B cell (primary cell): ENCODE data around the gene LENG9. TPM values are rescaled to one million over a fixed set of nuclear protein-coding genes. Genes with fewer than 3 reads are reported as not detected.

Experiments used
- ATAC-seq: fragments of 200-7000 bp; cut with Tn5 transposase; one replicate; pipeline ENCODE4 v1.10.0; 2021; ENCODE audit warnings: low read depth, mild to moderate bottlenecking, moderate number of reproducible peaks, moderate library complexity
- CTCF ChIA-PET: fragments of 350-600 bp; sonication (Branson Sonifier 250); formaldehyde crosslinking; loops from one replicate; lab custom pipeline; 2021; ENCODE audit warnings: antibody characterized with exemption, inconsistent platforms; lab: Charles Lee
- POLR2A ChIA-PET: fragments of 350-600 bp; sonication (Branson Sonifier 250); formaldehyde crosslinking; loops from one replicate; lab custom pipeline; 2021; ENCODE audit warnings: antibody characterized with exemption; lab: Charles Lee
- DNase-seq: peaks from one replicate; pipeline ENCODE4 v3.0.0; 2013
- H2AFZ ChIP-seq: 2 replicates; pipeline ENCODE4 v1.6.1; 2012; ENCODE audit warnings: mild to moderate bottlenecking, low read depth, low read length; ENCODE audit not compliant: insufficient read depth, poor library complexity, severe bottlenecking
- H3K27ac ChIP-seq, 2 donors: 1 replicate in 1 of 2; 2 replicates in 1 of 2; pipeline ENCODE4 v1.5.1; 2012 to 2013; ENCODE audit warnings: low read length in 2 of 2, mild to moderate bottlenecking in 2 of 2, moderate library complexity in 1 of 2
- H3K27me3 ChIP-seq, 4 experiments: fragments of 200-600 bp in 1 of 4; sonication (generic) in 1 of 4; replicated peaks in 1 of 4; 1 replicate in 2 of 4; 2 replicates in 2 of 4; pipeline versions ENCODE4 v1.6.1 to v1.7.0; 2013 to 2016; ENCODE audit warnings: low read length in 3 of 4, mild to moderate bottlenecking in 2 of 4, mixed read lengths in 1 of 4, moderate library complexity in 1 of 4; ENCODE audit not compliant: insufficient read depth in 4 of 4, control insufficient read depth in 3 of 4; ENCODE audit errors: control extremely low read depth in 1 of 4
- H3K36me3 ChIP-seq, 2 experiments: replicated peaks in 1 of 2; 1 replicate in 1 of 2; 2 replicates in 1 of 2; pipeline versions ENCODE4 v1.6.1 to v1.7.1; 2013; ENCODE audit warnings: low read length in 1 of 2; ENCODE audit not compliant: insufficient read depth in 2 of 2, control insufficient read depth in 1 of 2; ENCODE audit errors: control extremely low read depth in 1 of 2, extremely low read depth in 1 of 2
- H3K4me1 ChIP-seq, 2 donors: fragments of 200-600 bp in 1 of 2; sonication (generic) in 1 of 2; 1 replicate in 1 of 2; 2 replicates in 1 of 2; pipeline versions ENCODE4 v1.5.1 to v1.6.1; 2013 to 2017; ENCODE audit warnings: low read length in 2 of 2; ENCODE audit not compliant: control insufficient read depth in 2 of 2, insufficient read depth in 2 of 2
- H3K4me2 ChIP-seq: replicated peaks from 2 replicates; pipeline ENCODE3; 2012; ENCODE audit warnings: mild to moderate bottlenecking, low read depth, low read length; ENCODE audit not compliant: poor library complexity, severe bottlenecking
- H3K4me3 ChIP-seq, 5 experiments: fragments of 200-600 bp in 1 of 5; sonication (generic) in 1 of 5; 1 replicate in 3 of 5; 2 replicates in 2 of 5; pipeline versions ENCODE4 v1.5.1 to v1.7.0; 2011 to 2016; ENCODE audit warnings: low read length in 4 of 5, mild to moderate bottlenecking in 4 of 5, low read depth in 2 of 5, control low read depth in 1 of 5, moderate library complexity in 1 of 5; ENCODE audit not compliant: insufficient read depth in 1 of 5; ENCODE audit errors: control extremely low read depth in 1 of 5, extremely low read depth in 1 of 5
- H3K79me2 ChIP-seq: fragments of 200-600 bp; sonication (generic); one replicate; pipeline ENCODE4 v1.6.0; 2016; ENCODE audit warnings: low read length; ENCODE audit not compliant: control insufficient read depth, insufficient read depth
- H3K9ac ChIP-seq: fragments of 200-600 bp; sonication (generic); 2 replicates; pipeline ENCODE4 v1.6.1; 2017; ENCODE audit warnings: mild to moderate bottlenecking, low read length, moderate library complexity
- H3K9me3 ChIP-seq, 3 donors: one replicate each; pipeline versions ENCODE4 v1.6.1 to v1.7.1; 2013; ENCODE audit warnings: low read length in 2 of 3; ENCODE audit not compliant: control insufficient read depth in 2 of 3, insufficient read depth in 1 of 3; ENCODE audit errors: control extremely low read depth in 1 of 3
- H4K20me1 ChIP-seq: 2 replicates; pipeline ENCODE4 v1.6.0; 2012; ENCODE audit warnings: mild to moderate bottlenecking, low read length; ENCODE audit not compliant: insufficient read depth, control insufficient read depth, poor library complexity, severe bottlenecking
- H3K27ac Mint-ChIP-seq: one replicate; pipeline ENCODE4 v1.8.0; 2021; ENCODE audit warnings: mixed read lengths
- H3K27me3 Mint-ChIP-seq: one replicate; pipeline ENCODE4 v1.8.0; 2021; ENCODE audit warnings: mixed read lengths
- H3K4me1 Mint-ChIP-seq: one replicate; pipeline ENCODE4 v1.8.0; 2021; ENCODE audit warnings: mixed read lengths
- H3K4me3 Mint-ChIP-seq: one replicate; pipeline ENCODE4 v1.8.0; 2021; ENCODE audit warnings: mixed read lengths
- H3K9me3 Mint-ChIP-seq: one replicate; pipeline ENCODE4 v1.8.0; 2022; ENCODE audit warnings: mixed read lengths; ENCODE audit not compliant: insufficient read depth
- EZH2 ChIP-seq: IDR thresholded peaks from 2 replicates; pipeline ENCODE4 v1.6.1; 2012; ENCODE audit warnings: borderline replicate concordance, low read depth, mild to moderate bottlenecking, moderate library complexity, low read length; ENCODE audit not compliant: insufficient read depth, poor library complexity, severe bottlenecking
- WGBS: methylation state at CpG from one replicate; pipeline ENCODE4 v1.1.5; 2013; ENCODE audit warnings: missing lambda C conversion rate; ENCODE audit not compliant: insufficient coverage; 5-methylcytosine and 5-hydroxymethylcytosine counted together
- intact Hi-C: fragments of 100-400 bp; cut with micrococcal nuclease; formaldehyde crosslinking; loops from one replicate; pipeline ENCODE4 v1.10.0; 2022
- polyA plus RNA-seq: library from polyadenylated mRNA; depleted of rRNA; stranded (reverse); fragments of >200 nt; gene quantifications from 2 replicates; pipeline ENCODE4 v1.2.3, GENCODE V29; 2012
- total RNA-seq, 2 donors: library from RNA; stranded (reverse); fragments of 120-200 nt in 1 of 2; gene quantifications; 1 replicate in 1 of 2; 2 replicates in 1 of 2; pipeline versions ENCODE4 v1.2.3 to v1.2.4, GENCODE V29; 2013 to 2022
- TF ChIP-seq, protein P1 (sequence below): fragments of 200-600 bp; IDR thresholded peaks from one replicate; pipeline ENCODE4 v1.8.0; 2022; ENCODE audit warnings: antibody characterized with exemption, mild to moderate bottlenecking

The LENG9 gene
- total and polyA plus RNA-seq, 2 donors (not counting 1 experiment from before 2014, with no cell fraction given): 4.6 to 6.6 TPM

GRCh38 chr19:54473071-54473891 is 9.7 kb upstream of the LENG9 start, which contains the start of gene CDC42EP5:
CDC42EP5 (minus strand) TSS chr19:54473296; CDS start chr19:54465547, 7,749 bp downstream.
- ChIA-PET CTCF (interaction anchor here (1.1 to 2.0 kb wide), 2 partner anchors 137 to 202 kb away, joined by 3 to 11 read pairs; no protein-coding TSS in a partner anchor), POLR2A (no interaction called here)
- Mint-ChIP-seq H3K9me3 (no peaks in the 10 kb centered on the region), H3K27me3 (peaks cover 45% of the 10 kb centered on the region), H3K27ac (no peak within 1 kb of the TSS), H3K4me1 (peaks cover 11% of the 10 kb centered on the region), H3K4me3 (no peak within 1 kb of the TSS)
- Histone ChIP-seq H4K20me1 (no peaks in the 10 kb centered on the region), H3K9ac (no peak within 1 kb of the TSS), H3K27me3 (peaks cover 0 to 43% (median 19%) of the 10 kb centered on the region in 4 experiments), H3K79me2 (no peaks in the 10 kb centered on the region), H3K4me3 (no peak within 1 kb of the TSS), H3K4me1 (peaks cover 12 to 16% of the 10 kb centered on the region in 2 donors), H3K36me3 (no peaks in the 10 kb centered on the region), H2AFZ (no peak within 1 kb of the TSS), H3K9me3 (peaks cover 0 to 4% (median 0%) of the 10 kb centered on the region in 3 donors), H3K27ac (no peak within 1 kb of the TSS), H3K4me2 (no peak within 1 kb of the TSS)
- ATAC-seq: peak; percentile 31
- intact Hi-C loops: no loop called here
- WGBS: 19% methylated on average over 9 of the region's 14 CpGs
- DNase-seq: no peak
- TF ChIP-seq, protein P1, sequence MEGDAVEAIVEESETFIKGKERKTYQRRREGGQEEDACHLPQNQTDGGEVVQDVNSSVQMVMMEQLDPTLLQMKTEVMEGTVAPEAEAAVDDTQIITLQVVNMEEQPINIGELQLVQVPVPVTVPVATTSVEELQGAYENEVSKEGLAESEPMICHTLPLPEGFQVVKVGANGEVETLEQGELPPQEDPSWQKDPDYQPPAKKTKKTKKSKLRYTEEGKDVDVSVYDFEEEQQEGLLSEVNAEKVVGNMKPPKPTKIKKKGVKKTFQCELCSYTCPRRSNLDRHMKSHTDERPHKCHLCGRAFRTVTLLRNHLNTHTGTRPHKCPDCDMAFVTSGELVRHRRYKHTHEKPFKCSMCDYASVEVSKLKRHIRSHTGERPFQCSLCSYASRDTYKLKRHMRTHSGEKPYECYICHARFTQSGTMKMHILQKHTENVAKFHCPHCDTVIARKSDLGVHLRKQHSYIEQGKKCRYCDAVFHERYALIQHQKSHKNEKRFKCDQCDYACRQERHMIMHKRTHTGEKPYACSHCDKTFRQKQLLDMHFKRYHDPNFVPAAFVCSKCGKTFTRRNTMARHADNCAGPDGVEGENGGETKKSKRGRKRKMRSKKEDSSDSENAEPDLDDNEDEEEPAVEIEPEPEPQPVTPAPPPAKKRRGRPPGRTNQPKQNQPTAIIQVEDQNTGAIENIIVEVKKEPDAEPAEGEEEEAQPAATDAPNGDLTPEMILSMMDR: no peak
- no peak for TF ChIP-seq EZH2
